ENCODE results near the gene ACSM2B.
"Not testable (repeated sequence)": the region's sequence is repeated elsewhere in the genome, so short reads cannot be mapped to it uniquely, and the experiment has no call there.

ACSM2B gene

DNA sequence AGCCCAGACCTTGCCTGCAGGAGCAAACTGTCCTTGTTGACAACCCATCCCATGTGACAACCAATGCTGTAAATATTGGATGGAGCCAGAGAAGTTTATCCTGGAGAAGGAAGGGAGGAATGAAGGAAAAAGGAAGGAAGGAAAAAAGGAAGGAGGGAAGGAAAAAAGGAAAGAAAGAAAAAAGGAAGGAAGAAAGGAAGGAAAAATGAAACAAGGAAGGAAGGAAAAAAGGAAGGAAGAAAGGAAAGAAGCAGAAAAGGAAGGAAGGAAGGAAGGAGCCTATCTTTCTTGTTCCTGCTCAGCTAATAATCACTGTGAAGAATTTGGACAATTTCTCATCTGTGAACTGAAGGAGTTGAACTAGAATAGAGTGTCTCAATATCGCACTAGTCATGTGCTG lies 56.1 kb downstream of the ACSM2B start:
- DNase-seq: no peak

DNA sequence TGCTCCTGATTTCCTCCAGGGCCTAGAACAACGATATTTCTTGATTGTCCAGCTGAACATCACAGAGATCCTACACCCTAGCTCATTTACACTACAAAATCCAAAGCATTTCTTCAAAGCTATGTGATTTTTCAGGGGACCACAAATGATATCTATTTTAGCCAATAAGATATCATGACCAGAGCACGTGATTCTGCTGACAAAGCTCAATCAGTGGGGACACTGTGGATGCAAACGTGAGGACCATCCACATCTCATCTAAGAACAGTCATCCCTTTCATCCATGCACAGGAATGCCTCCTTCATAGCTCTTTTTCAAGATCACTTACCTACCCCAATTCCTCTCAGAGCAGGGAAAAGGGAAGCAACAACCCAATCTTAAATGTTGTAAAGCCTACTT lies 56.9 kb downstream of the ACSM2B start:
- DNase-seq: no peak

DNA sequence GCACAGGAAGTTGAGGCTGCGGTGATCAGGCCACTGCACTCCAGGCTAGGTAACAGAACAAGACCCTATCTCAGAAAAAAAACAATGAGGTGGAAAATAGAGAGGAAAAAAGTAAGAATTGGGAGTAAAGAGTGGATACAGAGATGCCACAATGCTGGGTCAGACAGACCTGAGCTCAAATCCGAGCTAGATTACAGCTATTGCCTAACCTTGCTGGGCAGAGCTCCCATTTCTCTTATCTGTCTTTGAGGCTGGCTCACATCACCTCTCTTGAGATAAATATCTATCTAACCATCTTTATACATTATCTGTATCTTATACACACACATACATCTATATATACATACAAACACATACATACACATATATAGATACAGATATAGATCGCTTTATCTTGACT lies 59.0 kb downstream of the ACSM2B start:
- DNase-seq: no peak

DNA sequence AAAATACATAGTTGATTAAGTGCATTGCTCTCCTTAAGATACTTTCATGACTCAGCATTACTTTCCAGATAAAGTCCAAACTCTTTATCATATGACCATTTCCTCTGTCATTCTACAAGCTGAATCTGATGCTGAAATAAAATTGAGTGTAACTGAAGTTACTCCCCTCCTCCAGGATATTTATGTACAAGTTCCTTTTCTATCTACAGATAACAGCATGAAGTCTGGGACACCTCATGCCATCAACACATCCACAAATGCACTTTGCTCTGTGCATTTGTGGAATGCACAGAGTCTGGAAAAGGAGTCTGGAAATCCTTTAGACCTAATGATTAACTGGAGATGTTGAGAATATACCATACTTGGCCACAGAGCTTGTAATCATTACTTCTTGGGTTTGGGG lies 60.5 kb downstream of the ACSM2B start:
- no peak for DNase-seq

DNA sequence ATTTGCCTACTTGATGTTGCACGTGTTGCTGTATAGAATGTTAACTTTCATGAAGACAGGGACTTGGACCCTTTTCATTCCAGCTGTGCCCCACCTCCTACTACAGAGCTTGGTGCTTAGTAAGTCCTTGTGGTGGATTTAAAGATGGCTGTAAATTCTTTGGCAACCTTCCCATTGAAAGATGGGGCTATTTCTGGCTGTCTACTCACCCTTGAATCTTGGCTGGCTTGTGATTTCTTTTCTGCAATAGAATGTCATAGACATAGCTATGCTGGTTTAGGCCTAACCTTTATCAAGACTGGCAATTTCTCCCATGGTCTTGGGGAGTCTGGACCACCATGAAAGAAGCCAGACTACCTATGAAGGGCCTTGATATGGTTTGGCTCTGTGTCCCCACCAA lies 65.8 kb downstream of the ACSM2B start:
- no peak for DNase-seq

DNA sequence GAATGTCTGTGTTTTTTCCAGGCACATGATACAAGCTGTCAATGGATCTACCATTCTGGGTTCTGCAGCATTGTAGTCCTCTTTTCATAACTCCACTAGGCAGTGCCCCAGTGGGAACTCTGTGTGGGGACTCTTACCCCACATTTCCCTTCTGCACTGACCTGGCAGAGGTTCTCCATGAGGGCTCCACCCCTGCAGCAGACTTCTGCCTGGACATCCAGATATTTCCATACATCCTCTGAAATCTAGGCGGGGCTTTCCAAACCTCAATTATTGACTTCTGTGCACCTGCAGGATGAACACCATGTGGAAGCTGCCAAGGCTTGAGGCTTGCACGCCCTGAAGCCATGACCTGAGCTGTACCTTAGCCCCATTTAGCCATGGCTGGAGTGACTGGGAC lies 68.9 kb downstream of the ACSM2B start:
- no peak for DNase-seq

DNA sequence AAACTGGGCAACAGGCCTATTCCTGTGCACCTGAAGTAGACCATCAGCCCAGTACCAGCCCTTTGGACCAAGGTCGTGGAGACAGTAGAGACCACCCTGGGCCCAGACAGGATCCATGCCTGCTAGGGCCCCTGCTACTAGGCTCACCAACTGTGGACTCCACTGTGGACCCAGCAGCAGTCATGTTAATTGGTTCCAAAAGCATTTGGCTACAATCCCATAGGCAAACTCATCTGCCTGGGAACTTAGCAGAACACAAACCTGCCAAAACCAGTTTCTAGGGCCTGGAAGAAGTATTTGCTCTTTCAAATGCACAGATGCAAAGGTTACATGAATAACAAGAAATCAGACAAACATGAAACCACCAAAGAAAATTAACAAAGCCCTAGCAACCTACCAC lies 71.7 kb downstream of the ACSM2B start:
- DNase-seq: no peak

DNA sequence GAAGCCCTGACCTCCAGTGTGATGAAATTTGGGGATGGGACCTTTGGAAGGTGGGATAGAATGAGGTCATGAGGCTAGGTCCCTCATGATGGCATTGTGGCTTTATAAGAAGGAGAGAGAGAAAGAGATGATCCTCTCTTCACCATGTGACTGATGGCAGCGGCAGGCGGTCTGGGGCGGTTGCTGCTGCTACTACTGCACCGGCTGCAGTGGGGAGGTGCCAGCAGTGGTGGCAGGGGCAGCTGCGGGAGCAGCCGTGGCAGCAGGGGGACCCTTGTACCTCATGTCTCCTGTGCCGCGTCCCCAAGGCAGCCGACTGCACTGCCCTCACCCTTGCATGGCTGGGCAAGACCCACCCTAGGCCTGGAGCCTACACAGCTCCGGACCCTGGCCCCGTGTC lies 84.7 kb downstream of the ACSM2B start:
- not testable (repeated sequence) for DNase-seq

DNA sequence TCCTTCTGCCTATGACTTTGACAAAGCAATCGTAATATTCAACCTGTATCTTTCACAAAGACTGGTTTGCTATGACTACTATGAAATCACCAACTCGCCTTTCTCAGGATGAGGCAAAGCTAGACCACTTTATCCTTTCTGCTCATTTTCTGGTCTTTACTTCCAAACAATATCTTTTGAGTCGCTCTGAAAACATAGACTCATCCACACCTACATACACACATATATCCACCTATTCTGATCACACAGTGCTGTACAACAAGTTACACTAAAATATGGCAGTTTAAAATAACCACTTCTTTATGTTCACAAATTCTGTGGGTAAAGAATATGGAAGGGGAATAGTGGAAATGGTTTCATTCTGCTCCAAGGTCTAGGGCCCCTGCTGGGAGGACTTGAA lies 85.2 kb downstream of the ACSM2B start:
- not testable (repeated sequence) for DNase-seq

Measured in NCI-H1694 treated with DMSO at 0.1 percent for 48 hours (cell line).